Loucy (cell line): ENCODE results near the gene NODAL.

Experiments
- EZH2phosphoT487 ChIP-seq: fragments of 200-600 bp; IDR thresholded peaks from 2 replicates; pipeline ENCODE4 v1.6.1; 2018; ENCODE audit warnings: antibody characterized with exemption, mild to moderate bottlenecking, moderate library complexity, borderline replicate concordance
- TF ChIP-seq, protein P1 (sequence below): fragments of 200-600 bp; sonication (generic); conservative IDR thresholded peaks from 2 replicates; pipeline ENCODE4 v1.5.1; 2014; ENCODE audit warnings: mild to moderate bottlenecking, antibody characterized with exemption, low read length

DNA sequence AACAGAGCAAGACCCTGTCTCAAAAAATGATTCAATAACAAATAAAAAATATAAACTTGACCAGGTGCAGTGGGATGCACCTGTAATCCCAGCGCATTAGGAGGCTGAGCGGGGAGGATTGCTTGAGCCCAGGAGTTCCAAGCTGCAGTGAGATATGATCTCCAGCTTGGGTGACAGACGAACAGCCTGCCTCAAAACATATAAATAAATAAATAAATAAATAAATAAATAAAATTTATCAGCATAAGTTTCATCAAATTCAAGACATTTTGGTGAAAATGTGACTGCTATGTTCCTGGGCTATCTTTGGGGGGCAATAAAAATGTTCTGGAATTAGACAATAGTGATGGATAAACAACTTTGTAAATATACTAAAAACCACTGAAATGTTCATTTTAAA lies 42.3 kb downstream of the NODAL start:
- TF ChIP-seq, protein P1, sequence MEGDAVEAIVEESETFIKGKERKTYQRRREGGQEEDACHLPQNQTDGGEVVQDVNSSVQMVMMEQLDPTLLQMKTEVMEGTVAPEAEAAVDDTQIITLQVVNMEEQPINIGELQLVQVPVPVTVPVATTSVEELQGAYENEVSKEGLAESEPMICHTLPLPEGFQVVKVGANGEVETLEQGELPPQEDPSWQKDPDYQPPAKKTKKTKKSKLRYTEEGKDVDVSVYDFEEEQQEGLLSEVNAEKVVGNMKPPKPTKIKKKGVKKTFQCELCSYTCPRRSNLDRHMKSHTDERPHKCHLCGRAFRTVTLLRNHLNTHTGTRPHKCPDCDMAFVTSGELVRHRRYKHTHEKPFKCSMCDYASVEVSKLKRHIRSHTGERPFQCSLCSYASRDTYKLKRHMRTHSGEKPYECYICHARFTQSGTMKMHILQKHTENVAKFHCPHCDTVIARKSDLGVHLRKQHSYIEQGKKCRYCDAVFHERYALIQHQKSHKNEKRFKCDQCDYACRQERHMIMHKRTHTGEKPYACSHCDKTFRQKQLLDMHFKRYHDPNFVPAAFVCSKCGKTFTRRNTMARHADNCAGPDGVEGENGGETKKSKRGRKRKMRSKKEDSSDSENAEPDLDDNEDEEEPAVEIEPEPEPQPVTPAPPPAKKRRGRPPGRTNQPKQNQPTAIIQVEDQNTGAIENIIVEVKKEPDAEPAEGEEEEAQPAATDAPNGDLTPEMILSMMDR, result no peak
- TF ChIP-seq EZH2phosphoT487, result no peak
